ENCODE measurements around the gene EGLN1.

The EGLN1 gene

DNA sequence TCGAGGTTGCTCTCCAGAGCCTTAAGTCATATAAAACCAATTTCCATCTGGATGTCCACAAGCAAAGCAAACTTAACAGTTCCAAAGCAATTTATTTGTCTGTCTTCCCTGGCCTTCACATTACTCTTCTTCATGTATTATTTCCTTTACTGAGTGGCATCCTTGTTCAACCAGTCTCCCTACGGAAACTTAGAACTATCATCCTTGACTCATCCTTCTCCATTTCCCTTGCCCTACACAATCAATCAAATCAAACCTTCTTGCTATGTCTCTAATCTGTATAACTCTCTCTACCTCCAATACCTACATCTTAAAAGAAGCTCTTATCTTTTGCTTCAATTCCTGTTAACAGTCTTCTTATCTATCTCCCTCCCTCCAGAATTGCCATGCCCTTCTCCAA is 25.4 kb downstream of the EGLN1 start:
- DNase-seq (ENCODE audit: low read depth): no peak

DNA sequence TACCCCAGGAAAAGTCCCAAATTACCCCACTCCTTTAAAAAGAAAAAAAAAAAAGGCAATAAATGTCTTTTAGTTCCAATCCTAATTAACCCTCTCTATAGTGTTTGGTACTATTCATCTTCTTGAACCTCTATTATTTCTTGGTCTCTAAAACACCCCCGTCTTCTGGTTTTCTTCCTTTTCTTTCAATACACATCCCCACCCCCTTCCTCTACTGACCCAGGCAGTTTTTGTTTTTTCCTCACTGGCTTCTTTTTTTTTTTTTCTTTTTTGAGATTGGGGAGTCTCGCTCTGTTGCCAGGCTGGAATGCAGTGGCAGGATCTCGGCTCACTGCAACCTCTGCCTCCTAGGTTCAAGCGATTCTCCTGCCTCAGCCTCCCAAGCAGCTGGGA is 26.1 kb downstream of the EGLN1 start:
- DNase-seq (ENCODE audit: low read depth): no peak

DNA sequence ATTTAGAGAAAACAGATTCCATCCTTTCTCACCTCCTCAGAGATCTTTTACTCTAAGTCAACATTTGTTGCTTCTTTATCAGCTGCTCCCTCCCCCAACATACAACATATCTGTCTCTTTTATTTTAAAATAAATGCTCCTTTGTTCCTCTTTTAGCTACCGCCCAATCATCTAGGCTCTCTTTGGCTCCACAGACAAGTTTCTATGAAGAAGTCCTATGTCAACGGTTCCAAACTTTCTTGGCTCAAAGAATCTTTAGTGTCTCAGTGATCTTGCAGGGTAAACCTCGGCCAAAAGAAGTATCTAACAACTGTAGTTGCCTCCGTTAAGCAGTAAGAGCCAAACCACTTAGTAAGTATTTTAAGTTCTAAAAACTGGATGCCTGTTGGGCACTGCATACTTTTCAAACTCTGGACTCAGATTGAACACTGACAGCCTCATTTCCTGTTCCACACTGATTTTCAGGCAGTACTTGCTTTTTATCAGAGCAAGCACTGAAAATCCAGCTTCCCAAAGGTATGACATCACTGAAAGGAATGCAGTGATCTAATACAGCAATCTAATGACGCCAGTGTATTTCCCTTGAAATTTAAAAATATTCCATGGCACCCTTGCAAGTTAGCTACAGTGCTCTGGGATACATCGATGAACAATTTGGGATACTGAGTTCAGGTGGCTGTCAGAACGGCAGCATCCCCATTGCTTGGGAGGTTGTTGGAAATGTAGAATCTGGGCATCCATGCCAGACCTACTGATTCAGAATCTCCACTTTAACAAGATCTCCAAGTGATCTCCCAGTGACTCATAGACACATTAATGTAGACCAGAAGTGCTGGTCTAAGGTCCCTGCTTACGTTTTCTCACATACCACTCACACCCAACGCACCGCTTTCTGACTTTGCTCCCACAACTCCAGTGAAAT is 26.8 kb downstream of the EGLN1 start:
- DNase-seq (ENCODE audit: low read depth): peak; percentile 96

DNA sequence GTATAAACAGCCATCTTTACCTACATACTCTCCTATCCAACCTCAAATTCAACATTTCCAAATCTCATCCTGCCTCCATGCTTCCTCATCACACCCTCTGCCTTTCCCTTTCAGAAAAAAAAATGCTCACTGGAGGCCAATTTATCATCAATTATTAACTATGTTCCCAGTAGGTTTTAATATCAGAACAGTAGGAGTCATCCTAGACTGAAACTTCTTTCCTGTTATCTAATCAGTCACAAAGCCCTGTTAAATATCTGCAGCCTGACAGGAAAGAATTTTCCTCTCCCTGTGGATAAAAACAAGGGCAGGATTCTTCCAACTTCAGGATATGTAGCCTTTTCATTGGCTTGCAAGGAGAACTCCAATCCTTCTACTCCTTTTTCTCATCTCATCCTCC is 28.4 kb downstream of the EGLN1 start:
- DNase-seq (ENCODE audit: low read depth): peak; percentile 80

DNA sequence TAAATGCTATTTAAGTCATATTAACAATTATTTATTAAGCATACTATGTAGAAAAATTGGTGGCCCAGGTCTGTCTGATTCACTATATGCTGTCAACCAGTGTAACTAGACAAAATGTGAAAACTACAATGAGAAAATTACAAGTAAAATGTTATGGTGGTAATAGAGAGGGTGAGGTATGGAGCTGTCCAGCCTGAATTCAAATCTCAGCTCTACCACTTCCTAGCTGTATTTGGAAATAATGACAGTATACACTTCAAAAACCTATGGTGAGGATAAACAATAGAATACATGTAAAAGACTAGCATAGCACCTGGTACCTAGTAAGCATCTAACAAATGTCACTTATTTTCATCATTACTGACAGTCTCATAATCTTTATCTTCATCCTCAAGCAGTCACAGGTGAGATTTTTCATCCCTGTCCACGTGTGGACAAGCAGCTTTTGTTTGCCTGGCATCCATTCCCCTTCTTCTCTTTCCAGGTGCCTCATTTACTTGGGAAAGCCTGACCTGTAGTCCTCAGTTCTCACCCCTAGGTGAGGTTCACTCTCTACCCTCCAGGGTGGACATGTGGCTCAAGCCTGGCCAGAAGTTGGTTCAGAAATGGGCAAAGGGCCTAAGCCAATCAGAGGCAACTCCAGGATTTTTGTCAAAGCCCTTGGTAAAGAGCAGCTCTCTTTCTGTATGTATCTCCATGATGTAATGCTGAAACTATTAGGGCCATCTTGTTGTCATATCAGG is 29.5 kb downstream of the EGLN1 start:
- DNase-seq (ENCODE audit: low read depth): no peak

DNA sequence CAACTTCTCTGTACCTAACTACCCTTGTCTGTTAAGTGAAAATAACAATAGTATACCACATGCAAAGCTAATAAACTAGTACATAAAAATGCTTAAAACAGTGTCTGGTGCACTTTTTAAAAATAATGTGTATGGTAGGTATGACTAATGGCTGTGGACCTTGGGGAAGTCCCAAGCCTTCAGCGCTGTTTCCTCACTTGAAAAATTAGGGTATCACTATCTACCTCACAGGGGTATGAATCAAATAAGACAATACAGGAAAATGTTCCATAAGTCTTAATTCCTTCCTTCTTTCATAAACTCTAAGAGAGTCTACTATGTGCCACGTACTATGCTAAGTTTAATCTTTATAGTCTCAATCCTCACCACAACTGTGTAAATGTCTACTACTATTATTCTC is 32.0 kb downstream of the EGLN1 start:
- DNase-seq (ENCODE audit: low read depth): peak; percentile 74

DNA sequence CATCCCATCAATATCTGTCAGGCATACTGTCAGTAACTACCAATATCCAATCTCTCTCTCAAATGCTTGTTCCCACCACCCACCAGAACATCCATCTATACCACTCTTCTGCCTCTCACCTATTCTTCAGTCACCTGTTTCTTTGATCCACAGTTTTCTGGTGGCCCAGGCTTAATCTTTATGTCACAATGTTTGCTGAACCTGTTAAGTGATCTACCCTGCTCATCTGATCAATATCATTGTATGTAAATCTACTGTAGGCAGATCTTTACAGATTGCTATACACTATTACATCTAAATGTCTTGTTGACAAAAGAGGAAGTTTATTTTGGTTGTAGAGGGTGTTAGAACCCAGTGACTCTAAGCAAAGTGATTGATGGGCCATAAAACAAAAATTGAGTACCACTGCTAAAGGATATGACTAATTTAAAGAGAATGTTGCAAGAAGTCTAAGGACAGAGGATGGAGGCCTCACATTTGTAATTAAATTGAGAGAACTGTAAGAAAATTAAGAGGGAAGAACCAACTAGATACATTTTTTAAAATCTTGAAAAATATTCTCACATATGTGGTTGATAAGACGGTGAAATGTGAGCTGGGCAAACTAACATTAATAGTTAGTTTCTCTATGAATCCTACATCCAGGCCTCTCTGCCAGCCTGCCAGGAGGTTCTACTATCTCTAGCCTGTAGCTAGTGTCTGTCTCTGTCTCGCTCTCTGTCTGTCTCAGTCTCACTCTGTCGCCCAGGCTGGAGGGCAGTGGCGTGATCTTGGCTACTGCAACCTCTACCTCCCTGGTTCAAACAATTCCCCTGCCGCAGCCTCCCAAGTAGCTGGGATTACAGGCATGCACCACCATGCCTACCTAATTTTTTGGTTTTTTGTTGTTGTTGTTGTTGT is 34.1 kb downstream of the EGLN1 start:
- DNase-seq (ENCODE audit: low read depth): no peak

DNA sequence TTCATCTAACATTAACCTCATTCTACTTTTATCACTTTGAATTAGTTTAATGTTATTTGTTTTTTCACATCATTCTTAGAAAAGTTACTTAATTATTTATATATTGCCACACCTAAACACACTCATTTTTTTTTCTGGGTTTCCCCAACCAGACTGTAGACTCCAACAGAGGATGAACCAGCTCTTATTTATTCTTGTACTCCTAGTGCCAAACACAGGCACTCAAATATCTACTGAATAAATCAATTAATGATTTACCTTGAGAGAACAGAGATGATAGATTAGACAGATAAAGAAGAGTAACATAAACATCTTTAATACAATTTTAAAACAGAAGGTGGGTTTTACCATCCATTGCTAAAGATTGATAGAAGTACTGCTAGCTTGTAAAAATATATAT is 35.6 kb downstream of the EGLN1 start:
- no peak for DNase-seq (ENCODE audit: low read depth)

DNA sequence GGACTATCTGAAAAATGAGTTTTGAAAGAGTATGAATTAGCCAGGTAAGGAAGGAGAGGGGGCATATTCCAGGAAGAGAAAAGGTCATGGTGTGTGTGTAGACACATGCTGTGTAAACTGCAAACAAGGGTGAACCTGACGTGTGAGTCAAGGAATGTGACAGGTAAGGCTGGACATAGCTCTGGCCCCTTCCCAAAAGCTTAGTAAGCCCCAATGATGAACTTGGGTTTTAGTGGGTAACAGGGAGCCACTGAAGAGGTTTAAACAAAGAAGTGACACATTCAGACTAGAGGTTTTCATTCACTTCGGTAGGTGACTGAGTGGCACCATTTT is 36.7 kb downstream of the EGLN1 start:
- no peak for DNase-seq (ENCODE audit: low read depth)

DNA sequence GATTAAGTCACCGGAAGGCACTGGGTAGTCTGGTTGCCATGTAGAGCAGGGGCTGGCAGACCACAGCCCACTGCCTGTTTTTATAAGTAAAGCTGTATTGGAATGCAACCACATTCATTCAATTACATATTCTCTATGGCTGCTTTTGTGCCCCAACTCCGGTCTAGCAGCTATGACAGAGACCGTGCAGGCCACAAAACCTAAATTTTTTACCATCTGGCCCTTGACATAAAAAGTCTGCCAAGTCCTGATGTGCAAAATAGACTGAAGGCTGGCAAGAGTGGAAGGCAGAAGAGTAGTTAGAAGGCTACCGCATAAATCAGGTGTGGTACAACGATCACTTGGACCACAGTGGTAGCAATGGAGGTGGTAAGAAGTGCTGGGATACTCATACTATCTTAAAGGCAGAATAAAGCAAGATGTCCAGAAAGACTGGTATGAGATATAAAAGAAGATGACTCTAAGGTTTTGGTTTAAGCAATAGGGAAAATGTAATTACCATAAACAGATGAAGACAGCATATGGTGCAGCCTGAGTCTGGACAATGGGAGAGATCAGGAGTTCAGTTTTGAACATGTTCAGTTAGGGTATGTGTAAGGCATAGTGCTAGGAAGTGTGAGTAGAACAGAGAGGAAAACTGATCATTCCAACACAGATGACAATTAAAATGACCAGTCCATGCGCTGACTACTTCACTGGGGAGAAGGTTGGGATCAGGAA is 37.2 kb downstream of the EGLN1 start:
- no peak for DNase-seq (ENCODE audit: low read depth)

DNA sequence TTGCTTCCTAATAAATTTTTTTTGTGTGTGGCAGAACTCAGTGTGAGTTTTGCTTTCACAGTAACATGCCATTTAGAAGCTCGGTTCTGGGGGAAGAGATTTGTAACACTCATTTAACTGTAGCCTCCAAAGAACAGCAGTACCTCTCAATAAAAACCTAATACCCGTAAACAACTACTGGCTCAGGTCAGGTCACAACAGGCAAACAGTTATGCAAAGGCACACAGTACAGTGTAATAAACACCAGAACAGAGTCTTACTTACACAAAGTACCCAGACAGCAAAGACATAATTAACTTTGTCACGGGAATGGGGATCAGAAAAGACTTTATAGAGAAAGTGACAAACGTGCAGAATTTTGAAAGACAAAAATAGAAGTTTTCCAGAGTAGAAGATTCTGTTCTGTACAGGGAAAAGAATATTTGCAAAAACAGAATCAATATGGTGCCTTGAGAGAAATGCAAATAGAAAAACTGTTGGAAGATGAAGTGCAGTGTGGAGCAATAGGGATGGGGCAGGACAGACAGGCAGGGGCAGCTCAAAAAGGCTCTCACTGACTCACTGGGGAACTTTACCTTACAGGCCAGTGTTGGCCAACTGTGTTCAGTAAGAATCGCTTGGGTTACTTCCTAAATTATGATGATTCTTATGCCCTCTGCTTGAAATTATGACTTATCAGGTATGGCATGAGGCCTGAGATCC is 38.8 kb downstream of the EGLN1 start:
- DNase-seq (ENCODE audit: low read depth): no peak

DNA sequence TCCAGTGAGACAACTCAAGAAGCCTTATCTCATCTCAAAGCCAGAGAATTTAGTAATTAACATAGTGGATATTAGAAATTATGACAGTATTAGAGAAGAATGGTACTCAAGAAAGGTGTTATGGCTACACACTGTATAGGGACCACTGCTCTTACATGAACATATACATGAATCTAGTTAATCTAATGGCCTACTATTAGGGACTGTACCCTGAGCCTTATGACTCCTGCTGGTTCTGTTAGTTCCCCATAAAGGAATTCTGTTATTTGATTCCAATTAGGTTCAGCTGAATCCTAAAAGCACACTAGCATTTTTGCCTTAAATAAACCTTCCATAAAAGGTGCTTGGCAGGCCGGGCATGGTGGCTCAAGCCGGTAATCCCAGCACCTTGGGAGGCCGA is 39.7 kb downstream of the EGLN1 start:
- DNase-seq (ENCODE audit: low read depth): no peak

DNA sequence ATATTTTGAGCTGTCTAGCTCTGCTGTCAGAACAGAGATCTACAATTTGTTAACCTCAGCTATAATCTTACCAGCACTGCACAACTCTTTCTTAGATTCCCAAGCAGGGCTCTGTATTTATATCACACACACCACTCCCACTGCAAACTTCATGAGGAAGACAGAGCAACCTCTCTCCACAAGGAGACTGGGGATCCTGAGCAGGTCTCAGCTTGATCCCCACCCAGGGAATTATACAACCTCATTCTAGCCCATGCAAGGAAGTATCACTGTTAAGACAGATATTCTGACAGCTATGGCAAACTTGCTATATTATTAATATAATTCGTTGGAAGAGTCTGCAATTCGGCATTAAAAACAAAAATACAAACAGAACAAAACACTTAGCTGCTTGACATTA is 40.4 kb downstream of the EGLN1 start:
- DNase-seq (ENCODE audit: low read depth): no peak

DNA sequence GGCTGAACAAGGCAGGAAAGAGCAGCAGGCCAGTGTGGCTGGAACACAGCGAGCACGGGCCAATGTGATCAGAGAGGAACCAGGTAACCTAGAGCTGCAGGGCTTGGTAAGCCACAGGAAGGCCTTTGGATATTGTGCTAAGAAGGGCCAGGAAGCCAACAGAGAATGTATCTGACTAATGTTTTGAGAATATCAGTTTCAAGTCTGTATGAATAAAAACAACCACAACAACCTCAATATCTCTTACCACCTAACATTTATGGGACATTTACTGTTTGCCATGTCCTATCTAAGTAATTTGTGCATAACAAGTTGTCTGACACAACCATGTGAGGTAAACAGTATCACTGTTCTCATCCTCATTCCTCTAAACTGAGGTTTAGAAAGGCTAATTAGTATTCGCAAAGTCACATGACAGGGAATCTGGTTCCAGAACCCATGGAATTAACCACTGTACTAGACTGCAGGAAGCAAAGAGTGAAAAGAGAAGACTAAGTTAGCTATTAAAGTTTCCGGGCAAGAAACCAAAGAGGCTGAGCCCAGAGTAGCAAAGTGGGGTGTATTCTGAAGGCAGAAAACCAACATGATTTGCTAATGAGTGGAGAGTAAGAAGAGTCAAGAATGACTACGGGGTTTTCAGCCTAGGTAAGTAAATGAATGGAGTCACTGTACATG is 45.1 kb downstream of the EGLN1 start:
- DNase-seq (ENCODE audit: low read depth): no peak

DNA sequence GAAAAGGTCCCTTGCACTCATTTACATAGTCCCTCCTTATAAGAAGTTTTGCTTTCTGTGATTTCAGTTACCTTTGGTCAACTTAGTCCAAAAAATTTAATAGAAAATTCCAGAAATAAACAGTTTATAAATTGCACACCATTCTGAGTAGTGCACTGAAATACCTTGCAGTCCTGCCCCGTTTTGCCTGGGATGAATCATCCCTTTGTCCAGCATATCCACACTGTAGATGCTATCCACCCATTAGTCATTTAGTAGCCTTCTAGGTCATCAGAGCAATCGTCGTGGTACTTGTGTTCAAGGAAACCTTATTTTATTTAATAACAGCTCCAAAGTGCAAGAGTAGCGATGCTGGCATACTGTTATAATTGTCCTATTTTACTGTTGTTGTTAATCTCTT is 46.0 kb downstream of the EGLN1 start:
- peak; percentile 39 for DNase-seq (ENCODE audit: low read depth)

DNA sequence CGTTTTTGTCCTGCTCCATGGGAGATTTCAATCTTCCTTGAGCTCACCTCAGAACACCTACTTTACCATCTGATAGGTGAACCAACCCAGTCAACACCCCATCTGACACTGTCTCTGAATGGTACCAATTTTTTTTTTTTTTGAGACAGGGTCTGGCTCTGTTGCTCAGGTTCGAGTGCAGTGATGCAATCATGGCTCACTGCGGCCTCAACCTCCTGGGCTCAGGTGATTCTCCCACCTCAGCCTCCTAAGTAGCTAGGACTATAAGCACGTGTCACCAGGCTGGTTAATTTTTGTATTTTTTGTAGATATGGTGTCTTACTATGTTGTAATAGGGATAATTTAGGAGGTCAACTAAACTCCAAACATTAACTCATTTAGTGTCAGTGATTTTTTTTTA is 47.7 kb downstream of the EGLN1 start:
- DNase-seq (ENCODE audit: low read depth): no peak

DNA sequence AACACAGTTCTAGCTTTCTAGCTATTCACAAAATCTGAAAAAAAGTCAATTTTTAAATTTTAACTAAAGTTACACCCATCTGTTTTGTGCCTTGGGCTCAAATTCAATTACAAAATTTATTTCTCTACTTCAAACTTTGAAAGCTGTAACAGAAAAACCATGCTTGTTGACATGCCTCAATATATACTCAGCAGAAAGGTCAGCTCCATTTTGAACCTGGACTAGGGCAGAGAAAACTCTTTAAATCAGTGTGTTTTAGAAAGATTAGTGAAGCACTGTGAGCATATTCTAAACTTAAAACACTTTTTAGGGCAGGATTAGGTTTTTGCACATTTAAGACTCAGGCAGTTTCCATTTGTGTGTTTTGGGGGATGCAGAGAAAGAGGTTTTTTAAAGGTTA is 49.6 kb downstream of the EGLN1 start:
- no peak for DNase-seq (ENCODE audit: low read depth)

DNA sequence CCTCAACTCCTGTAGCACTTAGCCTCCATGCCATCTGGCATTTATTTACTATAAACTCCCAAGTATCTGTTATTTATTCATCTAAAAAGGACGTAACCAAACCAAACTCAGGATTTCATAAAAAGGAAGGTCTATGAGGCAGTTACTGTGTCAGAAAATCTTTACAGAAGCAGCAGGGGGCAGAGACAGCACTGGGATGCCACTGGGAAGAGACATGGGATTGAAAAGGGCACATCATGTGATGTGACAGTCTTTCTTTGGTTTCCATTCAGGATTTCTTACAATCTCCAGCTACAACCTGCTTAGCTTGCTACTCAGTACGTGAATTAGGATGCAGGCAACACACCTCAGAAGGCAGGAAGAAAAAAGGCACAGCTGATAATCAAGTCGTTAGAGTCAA is 52.8 kb downstream of the EGLN1 start:
- no peak for DNase-seq (ENCODE audit: low read depth)

DNA sequence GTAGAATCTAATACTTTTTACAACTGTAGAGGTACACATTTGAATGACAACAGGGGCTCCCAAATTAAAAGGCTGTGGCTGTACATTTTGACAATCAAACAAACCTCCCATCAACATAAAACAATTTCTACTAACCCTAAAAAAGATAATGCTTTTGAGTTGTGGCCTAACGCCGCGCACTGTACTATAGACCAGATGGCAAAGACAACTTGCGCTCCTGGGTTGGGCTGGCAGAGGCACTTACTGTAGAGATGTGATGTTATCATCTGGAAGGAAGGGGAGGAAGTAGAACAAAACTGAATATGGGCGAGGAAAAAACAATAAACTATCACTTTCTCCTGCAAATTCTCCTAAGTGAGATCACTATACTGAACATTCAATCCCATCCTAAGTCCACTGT is 57.9 kb downstream of the EGLN1 start:
- no peak for DNase-seq (ENCODE audit: low read depth)

DNA sequence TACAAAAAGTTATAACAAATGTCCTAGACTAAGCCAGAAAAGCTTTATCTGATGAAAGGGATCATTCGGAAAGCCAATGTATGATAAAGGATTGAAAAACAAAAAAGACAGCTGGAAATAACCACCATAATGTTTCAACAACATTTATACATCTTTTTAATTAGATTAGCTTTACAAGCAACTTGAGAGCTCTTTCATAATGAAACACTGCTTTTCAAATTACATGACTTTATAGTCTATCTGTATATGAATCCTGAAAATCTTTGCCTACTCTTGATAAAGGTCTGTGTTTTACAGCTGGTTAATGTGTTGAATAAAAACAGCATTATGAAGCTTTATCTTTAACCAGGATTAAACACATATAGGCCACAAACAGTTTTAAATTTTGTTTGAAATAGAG is 58.5 kb downstream of the EGLN1 start:
- no peak for DNase-seq (ENCODE audit: low read depth)

DNA sequence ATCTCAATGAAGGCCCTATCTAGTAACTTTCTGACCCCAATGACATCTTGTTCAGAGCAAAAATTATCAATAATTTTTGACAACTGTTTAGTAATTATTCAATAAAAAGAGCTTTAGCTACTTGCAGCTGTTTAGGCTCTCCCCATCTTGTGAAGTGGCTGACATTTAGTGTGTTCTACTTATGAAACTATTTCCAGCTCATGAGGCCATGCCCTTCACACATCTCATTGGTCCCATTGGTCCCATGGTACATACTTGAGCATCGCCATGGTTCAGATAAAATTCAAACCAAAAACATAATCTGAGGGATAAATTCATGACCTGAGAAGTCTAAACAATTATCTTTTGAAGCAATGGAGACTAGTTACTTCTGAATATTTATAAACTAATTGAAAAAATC is 59.8 kb downstream of the EGLN1 start:
- DNase-seq (ENCODE audit: low read depth): no peak
